ENCODE data around the gene LSAMP.

Gene LSAMP

DNA sequence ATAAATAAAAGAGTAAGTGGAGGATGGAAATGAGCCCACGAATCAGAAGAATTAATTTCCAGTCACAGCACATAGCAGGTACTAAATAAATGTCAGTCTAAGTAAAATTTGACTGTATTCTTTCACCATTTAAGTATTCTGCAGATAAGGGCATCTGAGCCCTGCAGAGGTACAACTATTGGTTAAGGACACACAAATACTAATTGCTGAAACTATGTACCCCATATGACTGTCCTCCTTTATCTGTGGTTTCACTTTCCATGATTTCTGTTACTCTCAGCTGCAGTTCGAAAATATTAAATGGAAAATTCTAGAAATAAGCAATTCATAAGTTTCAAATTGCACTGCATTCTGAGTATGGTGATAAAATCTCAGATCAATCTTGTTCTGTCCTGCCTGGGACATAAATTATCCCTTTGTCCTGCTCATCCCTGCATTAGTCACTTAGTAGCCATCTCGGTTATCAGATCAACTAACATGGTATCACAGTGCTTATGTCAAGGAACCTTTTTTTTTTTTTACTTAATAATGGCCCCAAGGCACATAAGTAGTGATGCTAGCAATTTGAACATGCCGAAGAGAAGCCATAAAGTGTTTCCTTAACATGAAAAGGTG lies 95.1 kb downstream of the LSAMP start:
- no peak for DNase-seq

DNA sequence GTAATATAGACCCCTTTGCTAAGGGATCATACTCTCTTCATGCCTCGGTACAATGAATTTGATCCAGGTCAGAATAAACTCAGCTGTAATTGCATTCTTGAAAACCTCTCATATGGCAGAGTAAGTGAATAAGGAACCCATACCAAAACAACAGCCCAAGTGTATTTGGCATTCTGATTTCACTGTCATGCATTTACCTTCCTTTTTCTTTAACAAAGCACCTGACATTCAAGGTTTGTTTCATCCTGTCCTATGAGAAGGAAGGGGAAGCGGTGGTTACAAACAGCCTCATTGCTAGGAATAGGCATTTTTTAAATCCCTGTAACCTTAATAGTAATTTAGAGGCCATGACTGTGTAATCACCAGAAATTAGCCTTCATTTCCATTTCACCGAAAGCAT lies 97.1 kb downstream of the LSAMP start:
- no peak for DNase-seq

DNA sequence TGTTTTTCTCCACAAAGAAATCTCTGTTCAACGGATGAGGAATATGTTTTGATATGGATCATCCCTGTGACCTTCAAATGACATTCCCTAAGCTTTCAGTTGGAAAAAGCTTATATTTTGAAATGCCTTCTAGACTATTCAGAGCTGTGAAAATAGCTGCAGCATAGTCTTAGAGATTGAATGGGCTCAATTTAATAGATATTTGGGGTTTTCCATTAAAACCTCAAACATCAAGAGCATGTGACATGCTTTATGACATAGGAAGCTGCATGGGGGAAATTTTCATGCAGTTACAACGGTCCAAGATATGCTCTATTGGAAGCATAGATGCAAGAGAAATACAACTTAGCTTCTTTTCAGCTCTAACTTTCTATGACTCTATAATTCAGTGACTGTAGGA lies 102.8 kb downstream of the LSAMP start:
- DNase-seq: no peak

DNA sequence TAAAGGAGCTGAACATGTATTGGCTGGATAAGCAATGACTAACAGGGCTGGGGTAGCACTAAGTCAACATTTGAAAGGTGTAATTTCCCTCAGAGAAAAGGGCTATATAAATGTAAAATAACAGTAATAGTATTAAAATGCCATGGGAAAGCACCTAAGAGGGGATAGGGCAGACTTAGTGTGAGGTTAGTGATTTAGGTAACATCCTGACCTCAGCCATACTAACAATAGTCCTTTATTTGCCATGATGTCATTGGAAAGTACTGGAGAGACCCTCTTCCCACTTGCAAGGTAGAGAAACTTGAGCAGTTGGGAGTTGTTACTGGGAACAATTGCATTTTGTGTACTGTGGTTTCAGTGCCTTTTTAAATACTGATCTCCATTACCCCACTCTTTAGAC lies 103.4 kb downstream of the LSAMP start:
- no peak for DNase-seq

DNA sequence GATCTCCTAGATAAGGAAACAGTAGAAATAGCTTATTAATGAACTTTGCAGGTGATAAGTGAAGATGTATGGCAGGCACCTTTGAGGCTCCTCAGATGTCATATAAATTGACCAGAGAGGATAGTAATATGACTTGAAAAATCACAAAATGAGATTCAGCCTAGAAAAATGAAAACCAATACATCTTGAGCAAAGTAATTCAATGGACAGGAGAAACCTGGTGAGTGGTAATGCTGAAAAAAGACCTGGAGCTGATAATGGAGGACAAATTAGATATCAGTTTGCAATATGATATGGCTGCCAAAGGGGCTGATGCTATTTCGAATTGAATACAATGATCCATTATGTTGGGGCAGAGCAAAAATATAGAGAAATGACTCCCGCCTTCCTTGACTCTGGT lies 103.9 kb downstream of the LSAMP start:
- no peak for DNase-seq

DNA sequence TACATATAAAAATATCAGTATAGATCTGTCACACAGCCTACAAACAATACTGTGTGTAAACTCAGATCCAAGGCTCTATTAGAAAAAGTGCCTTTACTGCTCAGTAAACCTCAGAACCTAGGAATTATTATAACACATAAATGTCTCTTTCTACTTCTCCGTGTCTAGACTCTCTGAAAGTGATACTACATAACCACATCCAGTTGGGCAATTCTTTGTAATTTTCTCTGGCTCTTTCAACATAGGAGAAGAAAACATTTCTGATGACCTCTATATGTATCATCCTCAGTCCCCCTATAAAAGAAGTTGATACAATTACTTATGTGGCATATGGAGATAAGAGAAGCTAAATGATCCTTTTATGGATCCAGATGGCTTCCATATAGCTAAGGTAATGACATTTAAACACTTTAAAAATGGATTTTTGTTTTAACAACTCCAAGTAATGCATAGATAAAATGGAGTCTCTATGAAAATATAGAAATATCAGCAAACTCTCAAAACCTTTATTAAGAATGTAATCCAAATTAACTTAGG lies 104.5 kb downstream of the LSAMP start:
- no peak for DNase-seq

DNA sequence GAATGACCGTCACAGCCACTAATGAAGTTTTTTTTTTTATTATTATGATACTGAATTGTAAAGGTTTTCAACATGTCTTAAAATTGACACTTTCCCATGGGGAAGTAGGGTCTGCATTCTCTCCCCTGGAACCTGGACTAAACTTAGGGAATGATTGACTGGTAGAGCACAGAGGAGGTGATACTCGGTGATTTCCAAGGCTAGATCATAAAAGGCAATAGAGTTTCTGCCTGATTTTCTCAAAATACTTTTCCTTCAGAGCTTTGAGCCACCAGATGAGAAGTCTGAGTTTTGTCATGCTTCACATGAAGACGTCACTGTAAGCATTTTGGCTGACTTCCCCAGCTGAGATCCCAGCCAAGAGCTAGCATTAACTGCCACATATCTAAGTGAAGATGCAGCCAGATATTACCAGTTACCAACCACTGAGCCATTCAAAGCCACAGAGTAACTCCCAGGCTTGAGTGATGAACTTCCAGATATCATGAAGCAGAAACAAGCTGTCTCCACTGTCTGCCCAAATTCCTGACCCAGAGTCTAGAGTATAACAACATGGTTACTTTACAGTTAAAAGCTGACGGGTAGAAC lies 105.8 kb downstream of the LSAMP start:
- no peak for DNase-seq

DNA sequence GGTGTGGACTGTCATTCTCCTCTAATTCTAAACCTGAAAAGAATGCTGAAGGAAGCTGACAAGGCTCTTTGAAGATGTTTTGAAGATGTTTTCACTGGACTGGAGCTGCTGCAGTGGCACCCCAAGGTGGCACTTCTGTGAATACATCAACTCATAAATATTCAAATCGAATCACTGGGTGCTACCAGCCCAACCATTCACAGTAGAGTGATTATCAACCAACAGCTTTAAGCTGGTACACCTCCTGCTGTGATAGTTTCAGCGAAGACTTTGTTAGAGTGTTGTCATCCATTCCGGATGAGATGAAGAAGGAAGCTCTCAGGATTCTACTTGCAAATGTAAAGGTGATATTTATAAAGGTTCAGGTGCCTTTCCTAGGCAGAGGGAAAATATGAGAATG lies 106.6 kb downstream of the LSAMP start:
- no peak for DNase-seq

DNA sequence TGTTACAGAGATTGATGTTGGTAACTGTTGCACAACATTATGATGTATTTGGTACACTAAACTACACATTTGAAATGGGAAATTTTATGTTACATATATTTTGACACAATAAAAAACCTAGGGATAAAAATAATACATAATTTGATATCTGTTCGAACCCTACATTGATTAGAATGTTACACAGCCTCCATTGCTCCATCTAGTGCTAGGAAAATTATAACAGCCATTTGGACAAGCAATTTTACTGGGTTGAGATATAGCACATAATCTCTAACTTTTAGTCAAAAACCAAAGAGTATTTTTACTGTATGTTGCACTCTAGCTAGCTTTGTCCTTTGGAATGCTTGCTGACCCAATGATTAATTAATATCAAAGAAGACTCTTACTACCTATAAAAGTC lies 108.1 kb downstream of the LSAMP start:
- no peak for DNase-seq

DNA sequence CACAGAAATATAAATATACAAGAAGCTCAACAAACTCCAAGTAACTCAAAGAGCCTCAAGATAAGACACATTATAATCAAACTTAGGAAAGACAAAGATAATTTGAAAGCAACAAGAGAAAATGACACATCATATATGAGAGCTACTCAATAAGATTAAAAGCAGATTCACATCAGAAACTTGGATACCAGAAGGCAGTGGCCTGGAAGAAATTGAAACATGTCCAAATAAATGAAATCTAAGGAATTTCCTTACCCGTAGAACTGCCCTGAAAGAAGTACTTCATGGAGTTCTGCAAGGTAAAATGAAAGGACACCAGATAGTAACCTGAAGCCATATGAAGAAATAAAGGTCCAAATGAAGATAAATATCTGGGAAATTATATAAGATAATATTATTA lies 113.9 kb downstream of the LSAMP start:
- no peak for DNase-seq

DNA sequence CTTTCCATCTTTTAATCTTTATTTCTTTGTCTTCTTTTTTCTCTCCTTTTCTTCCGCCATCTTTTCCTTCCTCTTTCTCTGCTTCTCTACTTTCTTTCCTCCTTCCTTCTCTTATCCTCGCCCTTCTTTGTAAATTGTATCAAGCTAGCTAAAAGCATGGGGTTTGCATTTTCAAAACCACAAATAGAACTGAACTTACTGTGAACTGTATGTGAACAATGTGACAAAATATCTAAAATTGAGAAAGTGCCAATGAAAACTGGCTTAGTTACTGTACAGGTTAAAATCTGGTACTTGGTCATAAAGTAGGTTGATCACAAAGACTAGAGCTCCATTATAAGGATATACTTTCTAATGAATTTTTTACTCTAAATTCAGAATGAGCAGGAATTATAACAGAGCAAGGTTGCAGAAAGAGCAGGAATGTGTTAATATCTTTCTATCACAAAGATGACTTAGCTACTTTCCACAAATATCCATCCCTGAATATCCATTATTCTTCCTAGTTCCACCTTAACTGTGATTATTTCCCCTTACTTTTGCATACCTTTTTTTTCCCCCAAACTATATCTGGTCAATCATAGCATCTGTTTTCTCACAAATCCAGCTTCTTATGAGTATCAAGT lies 122.4 kb downstream of the LSAMP start:
- no peak for DNase-seq

DNA sequence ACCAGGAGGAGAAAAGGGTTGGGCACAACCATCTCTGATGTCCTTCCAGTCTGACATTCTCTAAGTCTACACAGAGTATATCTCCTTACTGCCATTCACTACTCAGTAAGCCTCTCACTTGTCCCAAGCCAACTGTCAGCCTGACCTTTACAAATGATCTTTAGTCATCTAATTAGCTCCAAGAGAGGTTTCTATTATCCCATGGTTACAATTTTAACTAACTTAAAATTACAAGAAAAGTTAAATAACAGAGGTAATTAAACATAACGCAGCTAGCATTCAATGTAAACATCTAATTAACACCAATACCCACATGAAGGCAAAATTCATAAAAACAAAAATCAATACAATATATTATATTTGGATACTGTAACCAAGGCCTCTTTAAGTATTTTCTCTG lies 126.9 kb downstream of the LSAMP start:
- DNase-seq: no peak

DNA sequence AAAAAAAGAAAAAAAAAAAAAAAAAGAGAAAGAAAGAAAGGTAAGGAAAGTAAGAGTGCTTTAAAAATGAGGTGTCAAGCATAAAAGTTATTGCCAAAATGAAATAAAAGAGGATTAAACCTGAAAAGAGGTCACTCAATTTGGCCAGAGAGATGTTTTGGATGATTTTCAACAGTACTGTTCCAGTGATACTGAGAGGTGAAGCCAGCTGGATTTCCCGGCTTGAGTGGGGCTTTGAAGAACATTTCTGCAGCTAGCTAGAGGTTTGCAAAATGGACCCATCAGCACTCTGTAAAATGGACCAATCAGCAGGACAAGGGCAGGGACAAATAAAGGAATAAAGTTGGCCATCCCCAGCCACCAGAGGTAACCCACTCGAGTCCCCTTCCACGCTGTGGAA lies 128.5 kb downstream of the LSAMP start:
- DNase-seq: no peak

DNA sequence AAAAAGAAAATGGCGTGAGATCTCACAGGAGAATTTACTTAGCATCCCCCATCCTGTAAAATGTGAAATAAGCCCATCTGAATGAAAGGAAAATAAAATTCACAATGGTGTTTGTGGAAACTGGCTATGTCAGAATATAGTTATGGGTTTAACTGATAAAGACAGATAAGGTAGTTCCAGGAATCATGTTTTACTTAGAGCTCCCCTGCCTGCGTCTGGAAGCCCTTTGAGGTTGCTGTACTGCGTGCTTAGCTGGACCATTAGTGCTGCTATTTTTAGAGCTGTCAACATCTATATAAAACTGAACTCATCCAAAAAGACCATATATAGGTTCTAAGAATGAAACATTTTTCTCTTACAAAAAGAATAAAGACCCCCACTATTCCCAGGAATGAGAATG lies 130.8 kb downstream of the LSAMP start:
- no peak for DNase-seq

DNA sequence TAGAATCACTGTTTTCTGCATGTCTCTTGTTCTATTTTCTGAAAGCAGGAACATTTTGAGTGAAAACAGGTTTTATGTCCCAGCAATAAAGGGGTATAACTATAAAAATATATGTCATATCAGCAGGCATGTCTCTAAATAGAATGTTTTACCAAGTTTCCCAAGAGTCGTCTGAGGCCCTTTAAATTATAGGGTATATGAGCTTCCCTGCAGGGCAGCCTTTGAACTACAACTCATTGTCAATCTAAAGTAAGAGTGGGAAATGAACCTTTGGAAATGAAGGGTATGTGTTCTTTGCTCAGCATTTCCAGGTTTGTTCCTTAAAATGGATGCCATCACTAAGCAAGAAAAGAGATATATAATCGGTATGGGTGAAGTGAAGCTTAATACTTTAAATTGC lies 138.6 kb downstream of the LSAMP start:
- no peak for DNase-seq

DNA sequence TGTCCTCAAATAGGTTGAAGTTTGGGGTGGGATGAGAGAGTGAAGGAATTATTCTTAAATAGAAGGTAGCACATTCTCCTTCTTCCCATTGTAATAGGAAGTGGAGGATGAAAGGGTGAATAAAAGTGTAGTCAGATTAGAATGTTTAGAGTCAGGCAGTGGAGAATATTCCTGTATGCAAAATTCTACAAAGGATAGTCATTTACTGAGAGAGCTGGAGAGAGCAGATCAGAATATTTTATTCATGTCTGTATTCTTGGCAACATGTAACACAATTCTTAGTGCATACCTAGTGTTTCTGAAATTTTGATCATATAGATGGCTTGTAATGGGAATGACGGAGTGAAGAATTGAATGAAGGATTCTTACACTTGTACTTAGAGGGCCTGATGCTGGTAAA lies 139.1 kb downstream of the LSAMP start:
- no peak for DNase-seq

DNA sequence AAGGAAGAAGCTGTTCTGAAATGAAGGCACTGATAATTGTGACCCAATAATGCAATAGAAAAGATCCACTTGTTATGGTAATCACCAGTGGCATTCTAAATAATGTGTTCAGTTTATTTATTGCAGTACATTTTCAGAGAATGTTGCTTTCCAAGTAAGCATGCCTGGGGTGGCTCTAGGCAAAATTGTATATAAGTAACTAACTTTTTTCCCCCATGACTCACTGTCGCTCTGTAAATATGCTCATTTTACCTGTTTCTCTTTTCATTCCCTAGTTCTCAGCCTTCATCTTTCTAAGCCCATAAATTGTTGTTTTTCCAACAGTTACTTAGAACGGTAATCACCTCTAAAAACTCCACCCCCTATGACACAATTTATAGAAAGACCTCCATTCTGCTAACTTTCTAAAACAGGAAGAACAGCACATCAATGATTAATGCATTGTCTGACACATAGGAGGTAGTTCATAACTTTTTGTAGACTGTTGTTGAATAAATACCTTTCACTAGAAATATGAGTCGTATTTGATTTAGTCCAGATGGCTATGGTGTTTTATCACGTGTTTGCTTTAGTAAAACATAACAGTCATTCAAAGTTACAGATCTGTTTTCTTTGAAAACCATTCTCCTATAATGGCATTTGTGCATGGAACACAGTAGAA lies 143.1 kb downstream of the LSAMP start:
- DNase-seq: no peak

DNA sequence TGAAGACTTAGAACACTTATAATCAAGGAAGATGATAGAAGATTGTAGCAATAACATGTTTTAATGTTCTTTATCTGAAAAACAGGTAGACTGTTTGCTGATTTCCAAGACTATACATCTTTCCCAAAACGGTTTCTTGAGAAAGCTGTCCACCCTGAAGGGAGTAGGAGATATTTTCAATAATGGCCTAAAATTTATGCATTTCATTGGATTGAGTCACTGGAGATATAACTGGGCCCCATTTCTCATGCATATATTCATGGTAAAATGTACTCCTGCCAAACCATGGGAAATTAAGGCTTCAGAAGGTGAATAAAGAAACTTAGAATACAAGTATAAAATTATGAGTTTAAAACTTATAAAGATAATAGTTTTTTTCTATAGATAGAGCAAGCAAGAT lies 143.9 kb downstream of the LSAMP start:
- DNase-seq: no peak

DNA sequence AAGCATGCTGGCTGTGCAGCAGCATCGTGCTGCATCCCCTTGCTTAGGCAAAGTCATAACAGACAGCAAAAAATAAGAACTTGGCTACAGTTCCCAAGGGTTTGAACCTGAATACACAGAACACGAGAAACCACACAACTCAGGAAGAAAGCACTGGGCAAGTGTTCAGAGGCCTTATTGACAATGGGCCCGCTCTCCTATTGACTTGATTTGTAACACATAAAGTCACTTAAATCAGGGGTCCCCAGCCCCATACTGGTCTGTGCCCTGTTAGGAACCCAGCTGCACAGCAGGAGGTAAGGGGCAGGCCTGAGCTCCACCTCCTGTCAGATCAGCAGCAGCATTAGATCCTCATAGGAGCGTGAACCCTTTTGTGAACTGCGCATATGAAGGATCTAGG lies 145.1 kb downstream of the LSAMP start:
- no peak for DNase-seq

DNA sequence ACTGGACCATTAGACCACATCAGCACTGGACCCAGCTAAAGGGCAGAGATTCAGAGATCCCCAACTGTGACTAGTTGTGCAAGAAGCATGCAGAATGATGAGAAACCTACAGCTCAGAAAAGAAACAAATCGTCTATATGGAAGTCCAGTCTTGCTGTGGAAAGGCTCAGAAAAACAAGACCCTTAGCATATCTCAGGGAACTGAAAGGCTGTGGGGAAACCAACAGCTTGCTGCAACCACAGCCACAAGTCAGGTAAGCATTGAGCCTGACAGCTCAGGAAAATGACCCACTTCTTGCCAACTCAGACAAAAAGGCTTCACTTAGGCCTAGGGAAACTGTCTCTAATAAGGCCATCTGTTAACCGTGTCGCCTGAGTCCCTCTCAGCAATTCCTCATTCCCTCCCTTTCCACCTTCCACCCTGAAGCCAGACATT lies 145.6 kb downstream of the LSAMP start:
- no peak for DNase-seq

DNA sequence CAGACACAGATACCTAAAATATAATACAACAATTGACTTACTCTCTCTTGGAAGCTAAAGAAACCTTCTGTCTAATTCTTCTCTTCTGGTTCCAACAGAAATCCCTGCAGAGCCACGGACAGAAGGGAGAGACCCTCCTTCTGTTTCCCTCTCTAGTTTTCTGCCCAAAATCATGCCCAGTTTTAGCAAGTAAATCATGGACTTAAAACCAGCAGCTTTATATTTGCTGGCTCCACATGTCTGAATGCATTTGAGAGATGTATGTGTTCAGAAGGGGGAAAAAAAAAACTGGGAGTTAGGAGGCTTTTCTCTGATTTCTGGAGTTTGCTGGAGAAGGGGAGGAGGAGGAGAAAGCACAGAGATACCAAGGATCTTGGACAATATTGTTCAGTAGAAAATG lies 147.1 kb downstream of the LSAMP start:
- no peak for DNase-seq

DNA sequence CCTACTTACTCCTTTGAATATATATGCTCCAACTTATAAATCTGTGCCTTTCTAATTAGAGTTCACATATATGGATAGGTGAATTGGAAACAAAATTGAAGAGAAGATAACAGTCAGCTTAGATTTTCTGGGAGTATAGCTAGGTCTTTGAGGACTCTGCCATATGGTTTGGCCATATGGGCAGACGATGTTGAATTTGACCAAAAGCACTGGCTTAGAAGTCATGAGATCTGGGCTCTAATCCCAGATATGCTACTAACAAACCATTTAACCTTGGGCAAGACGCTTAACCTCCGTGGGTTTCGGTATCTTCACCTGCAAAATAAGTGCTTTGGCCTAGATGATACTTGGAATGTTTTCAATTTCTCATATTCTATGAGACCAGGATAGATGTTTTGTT lies 154.1 kb downstream of the LSAMP start:
- no peak for DNase-seq

DNA sequence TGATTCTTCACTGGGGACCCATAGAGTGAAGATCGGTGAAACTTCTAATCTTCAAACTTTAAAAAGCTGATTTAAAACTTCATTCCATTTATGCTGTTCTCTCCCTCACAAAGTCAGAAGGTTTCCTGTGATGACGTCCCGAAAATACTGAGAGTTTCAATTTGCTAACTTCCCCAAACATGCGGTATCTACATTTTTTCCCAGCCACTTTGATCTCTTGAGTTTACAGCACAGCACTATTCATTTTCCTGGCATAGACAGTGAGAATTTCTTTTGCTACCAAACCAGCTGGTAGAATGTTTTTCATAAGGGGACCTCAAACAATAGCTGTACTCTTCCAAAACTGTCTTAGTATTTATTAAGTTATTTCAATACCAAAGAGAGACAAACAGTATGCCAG lies 156.8 kb downstream of the LSAMP start:
- DNase-seq: no peak

DNA sequence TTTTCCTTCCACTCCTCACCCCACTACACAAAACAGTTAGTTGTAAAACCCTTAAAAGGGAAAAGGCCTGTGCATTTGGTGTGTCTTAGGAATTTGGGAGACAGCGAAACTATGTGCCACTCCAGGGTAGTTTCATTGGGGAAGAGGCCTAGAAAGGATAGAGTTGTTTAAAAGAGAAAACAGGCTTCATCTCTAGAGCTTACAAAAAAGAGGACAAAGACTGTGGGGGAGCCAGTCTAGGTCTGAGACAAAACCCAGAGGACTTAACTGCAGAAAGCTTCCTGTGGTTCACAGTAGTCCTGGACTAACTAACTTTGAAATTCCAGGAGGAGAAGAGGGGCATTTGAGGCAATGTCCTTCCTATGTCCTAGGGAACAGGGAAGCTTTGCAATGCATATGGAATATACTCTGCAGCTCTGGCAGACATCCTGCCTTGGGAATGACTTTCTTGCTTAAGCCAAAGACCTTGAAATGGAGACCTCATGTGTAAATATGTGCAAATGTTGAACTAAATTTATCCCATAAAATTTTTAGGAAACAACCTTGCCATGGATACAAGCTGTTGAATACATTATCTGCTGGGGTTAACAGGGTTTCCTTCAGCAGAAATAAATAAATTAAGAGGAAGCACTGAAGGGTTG lies 159.4 kb downstream of the LSAMP start:
- no peak for DNase-seq

Measured in activated CD4-positive, alpha-beta T cell treated with anti-CD3 and anti-CD28 coated beads, Interleukin-2, Interleukin-6, amounts not matched to agents 100 ng/mL and 50 ng/mL, durations not matched to agents 16 hours and 8 hours (primary cell).